ENCODE results near the gene MYRFL. TPM values are rescaled to one million over a fixed set of nuclear protein-coding genes. Genes with fewer than 3 reads are reported as not detected.

MYRFL gene
- total and polyA plus RNA-seq, 2 of the 8 experiments (the other 6 are each of a cell fraction or from before 2014, with no cell fraction given): 1.1 to 2.0 TPM

- no peak overlapping the region for H2BK20ac ChIP-seq (ENCODE audit: low read length)
- no peak overlapping the region for H3K4ac ChIP-seq (replicated peaks; ENCODE audit: insufficient read length, low read depth, low read length)
- H2BK5ac ChIP-seq (ENCODE audit: low read depth, low read length): no peak overlapping the region
- no peak overlapping the region for H4K91ac ChIP-seq (replicated peaks; ENCODE audit: insufficient read length, low read length)
- no peak for DNase-seq (ENCODE audit: low read depth in 1 of 2, low spot score in 2 of 2)
- TF ChIP-seq FOSL1 (IDR thresholded peaks at IDR 0.05; ENCODE audit: insufficient read depth, low read depth, low read length) (no peak), EGR1 (IDR thresholded peaks at IDR 0.05; ENCODE audit: borderline replicate concordance, low read depth, low read length) (no peak), HDAC2 (IDR thresholded peaks at IDR 0.05; ENCODE audit: borderline replicate concordance in 1 of 2, low read depth in 2 of 2, low read length in 2 of 2) (no peak), ASH2L (IDR thresholded peaks at IDR 0.05; ENCODE audit: low read length) (no peak), RBBP5 (IDR thresholded peaks at IDR 0.05; ENCODE audit: borderline replicate concordance, low read depth, low read length) (no peak), MAX (IDR thresholded peaks at IDR 0.05) (no peak), CTCF (IDR thresholded peaks at IDR 0.05; ENCODE audit: control extremely low read depth in 1 of 3, insufficient read depth in 1 of 3, low read depth in 1 of 3, low read length in 3 of 3) (no peak), EP300 (IDR thresholded peaks at IDR 0.05; ENCODE audit: borderline replicate concordance in 1 of 2, low read depth in 2 of 2, low read length in 2 of 2) (no peak)
- H3K23me2 ChIP-seq (ENCODE audit: low read depth, low read length): peaks cover 3% of the 10 kb centered on the region; the same call in 1 of the 2 replicates
- no peak overlapping the region for H2BK120ac ChIP-seq (replicated peaks; ENCODE audit: low read depth, low read length)
- no peak overlapping the region for H4K8ac ChIP-seq (ENCODE audit: extremely low read depth, insufficient read depth, low read length)
- H2AFZ ChIP-seq (ENCODE audit: low read length): no peak overlapping the region
- H3K9me3 ChIP-seq (ENCODE audit: insufficient read depth in 2 of 2, low read depth in 1 of 2, low read length in 1 of 2): no peaks in the 10 kb centered on the region
- no peak overlapping the region for H4K5ac ChIP-seq (ENCODE audit: insufficient read length, low read depth, low read length)
- H3K4me3 ChIP-seq (ENCODE audit: extremely low read depth in 1 of 4, insufficient read depth in 2 of 4, low read depth in 3 of 4, low read length in 4 of 4): no peak overlapping the region
- H3K79me1 ChIP-seq (ENCODE audit: low read depth, low read length): no peaks in the 10 kb centered on the region
- H4K20me1 ChIP-seq (replicated peaks in 1 of 2; ENCODE audit: control insufficient read depth in 1 of 2, insufficient read depth in 2 of 2, low read length in 2 of 2): no peaks in the 10 kb centered on the region
- no peak overlapping the region for H2AK5ac ChIP-seq (ENCODE audit: low read depth, low read length)
- no peak overlapping the region for H3K27ac ChIP-seq (ENCODE audit: low read depth, low read length)
- H2BK12ac ChIP-seq (ENCODE audit: low read depth, low read length): no peak overlapping the region
- H2BK15ac ChIP-seq (ENCODE audit: low read length): no peak overlapping the region
- no peak overlapping the region for H3K9ac ChIP-seq (replicated peaks in 1 of 4; ENCODE audit: extremely low read depth in 1 of 4, low read depth in 3 of 4, low read length in 3 of 4)
- H3K27me3 ChIP-seq (replicated peaks in 1 of 4; ENCODE audit: control insufficient read depth in 3 of 4, extremely low read depth in 1 of 4, insufficient read depth in 3 of 4, low read length in 3 of 4): no peaks in the 10 kb centered on the region
- H3K36me3 ChIP-seq (ENCODE audit: control insufficient read depth in 2 of 4, insufficient read depth in 4 of 4, low read length in 3 of 4): no peaks in the 10 kb centered on the region
- no peak overlapping the region for H3K4me2 ChIP-seq (ENCODE audit: insufficient read depth in 1 of 2, low read depth in 2 of 2, low read length in 2 of 2)
- POLR2A ChIA-PET (ENCODE audit: partially characterized antibody): interaction anchor here (1.2 to 1.5 kb wide), 2 partner anchors 10 to 341 kb away, joined by 4 read pairs; no protein-coding TSS in a partner anchor
- H3K18ac ChIP-seq (ENCODE audit: extremely low read depth, low read length): no peak overlapping the region
- no peaks in the 10 kb centered on the region for H3K79me2 ChIP-seq (ENCODE audit: control insufficient read depth in 1 of 2, insufficient read depth in 2 of 2, low read length in 2 of 2)
- H3K14ac ChIP-seq (ENCODE audit: insufficient read length): no peak overlapping the region
- H3K23ac ChIP-seq (ENCODE audit: insufficient read length): no peak overlapping the region
- no peak for FAIRE-seq
- H3K4me1 ChIP-seq (replicated peaks in 1 of 4; ENCODE audit: control insufficient read depth in 3 of 4, insufficient read depth in 4 of 4, low read length in 3 of 4): peaks cover 2 to 27% (median 15%) of the 10 kb centered on the region in 4 experiments; a peak in 6 of 7 replicates
- CTCF ChIA-PET (ENCODE audit: partially characterized antibody): interaction anchor here (0.6 to 3.7 kb wide), 42 partner anchors 7 to 829 kb away, joined by 3 to 29 read pairs (median 4); no protein-coding TSS in a partner anchor
- H3K56ac ChIP-seq (replicated peaks; ENCODE audit: insufficient read length, low read depth, low read length): no peak overlapping the region
These were observed 76.3 kb downstream of the MYRFL start for GRCh38 chr12:69901221-69901905.
